Adrenal gland (tissue), 5 donors: Measurements from ENCODE around the gene UCP2.

Experiments
- CTCF ChIP-seq, 6 experiments: fragments of 450-650 bp in 4 of 6; fragments of 200-600 bp in 2 of 6; sonication (generic) in 1 of 6; IDR thresholded peaks; 1 replicate in 5 of 6; 2 replicates in 1 of 6; pipeline versions ENCODE4 v1.5.1 to v1.8.0; 2016 to 2021; ENCODE audit warnings: antibody characterized with exemption in 6 of 6, mild to moderate bottlenecking in 2 of 6, moderate library complexity in 1 of 6
- POLR2A ChIP-seq, 2 donors: fragments of 450-650 bp; IDR thresholded peaks; one replicate each; pipeline ENCODE4 v1.6.1; 2017; ENCODE audit warnings: antibody characterized with exemption in 2 of 2, mild to moderate bottlenecking in 2 of 2, moderate library complexity in 1 of 2
- donor health status: DM: no; HTN: no; CAD: no.

GRCh38 chr11:73931039-73931645, 51.5 kb downstream of the UCP2 start:
- TF ChIP-seq POLR2A (IDR thresholded peaks at IDR 0.05) (no peak), CTCF (IDR thresholded peaks at IDR 0.05) (peak in 5 of 6 experiments; percentile 50 to 61 (median 56))
